Mucosa of descending colon (tissue), 3 donors: ENCODE results near the gene MTHFSD. TPM values are rescaled to one million over a fixed set of nuclear protein-coding genes. Genes with fewer than 3 reads are reported as not detected.

Source experiments
- ATAC-seq: fragments of 200-7000 bp; cut with Tn5 transposase; one replicate; pipeline ENCODE4 v1.9.1; 2020; ENCODE audit warnings: mild to moderate bottlenecking, moderate library complexity
- DNase-seq, 3 donors: peaks; one replicate each; pipeline ENCODE4 v3.0.0-alpha.2; 2020
- H3K36me3 ChIP-seq: fragments of 200-600 bp; one replicate; pipeline ENCODE4 v1.8.0; 2021; ENCODE audit warnings: low read depth, mild to moderate bottlenecking
- H3K4me1 ChIP-seq: fragments of 200-600 bp; one replicate; pipeline ENCODE4 v1.8.0; 2021; ENCODE audit warnings: low read depth, mild to moderate bottlenecking
- H3K4me3 ChIP-seq: fragments of 200-600 bp; one replicate; pipeline ENCODE4 v1.8.0; 2021; ENCODE audit warnings: mild to moderate bottlenecking
- H3K9me3 ChIP-seq: fragments of 200-600 bp; one replicate; pipeline ENCODE4 v1.8.0; 2021; ENCODE audit warnings: mild to moderate bottlenecking
- CTCF ChIP-seq: fragments of 200-600 bp; IDR thresholded peaks from one replicate; pipeline ENCODE4 v1.8.0; 2022; ENCODE audit warnings: antibody characterized with exemption, mild to moderate bottlenecking
- intact Hi-C, 2 donors: fragments of 100-400 bp; cut with DNase I in 1 of 2; cut with micrococcal nuclease in 1 of 2; formaldehyde crosslinking; loops; one replicate each; pipeline versions ENCODE4 v1.11.0 to v1.11.1; 2022; cut with DNase I, micrococcal nuclease
- total RNA-seq, 3 donors: library from RNA; stranded (reverse); fragmentation: NEBNext Ultra II Directional in 2 of 3; extraction: Animal tissue kit (Norgen Biotek cat#: 25700) in 2 of 3; gene quantifications; one replicate each; pipeline versions ENCODE4 v1.2.1 to v1.2.4, GENCODE V29; 2021 to 2023
- donor health status: DM: no; HTN: no; CAD: no; lungs with moderate emphysema.
- donor health status: DM: no; HTN: no; CAD: no.
- donor health status: DM: no; HTN: yes; CAD: no.

Gene MTHFSD
- total RNA-seq, 3 donors from 2014 or later = 22.6 to 30.4 (median 25.5) TPM

- intact Hi-C loops = no loop called here
- Histone ChIP-seq H3K4me3 (no peak overlapping the region), H3K9me3 (no peaks in the 10 kb centered on the region), H3K4me1 (no peaks in the 10 kb centered on the region), H3K36me3 (no peaks in the 10 kb centered on the region)
- no peak for TF ChIP-seq CTCF
- ATAC-seq = no peak
- no peak for DNase-seq
These were observed 43.9 kb upstream of the MTHFSD start for GRCh38 chr16:86598607-86599565.

- Histone ChIP-seq H3K4me1 (no peaks in the 10 kb centered on the region), H3K4me3 (no peak overlapping the region), H3K9me3 (no peaks in the 10 kb centered on the region), H3K36me3 (no peaks in the 10 kb centered on the region)
- intact Hi-C loops = no loop called here
- DNase-seq (no peak), ATAC-seq (no peak)
- no peak for TF ChIP-seq CTCF
These were observed 43.0 kb upstream of the MTHFSD start for GRCh38 chr16:86597880-86598606.

- H3K4me1 ChIP-seq = no peaks in the 10 kb centered on the region
- no peak for TF ChIP-seq CTCF
- DNase-seq = no peak
- no peaks in the 10 kb centered on the region for H3K9me3 ChIP-seq
- intact Hi-C loops = no loop called here
- H3K4me3 ChIP-seq = no peak overlapping the region
- H3K36me3 ChIP-seq = no peaks in the 10 kb centered on the region
- no peak for ATAC-seq
These were observed 42.3 kb upstream of the MTHFSD start for GRCh38 chr16:86597126-86597879.

- H3K4me3 ChIP-seq = no peak overlapping the region
- intact Hi-C loops = no loop called here
- no peaks in the 10 kb centered on the region for H3K9me3 ChIP-seq
- ATAC-seq = no peak
- DNase-seq = no peak
- no peaks in the 10 kb centered on the region for H3K4me1 ChIP-seq
- no peaks in the 10 kb centered on the region for H3K36me3 ChIP-seq
- TF ChIP-seq CTCF = no peak
These were observed 41.1 kb upstream of the MTHFSD start for GRCh38 chr16:86595983-86596605.

GRCh38 chr16:86594721-86595120, 39.7 kb upstream of the MTHFSD start:
- no peak for TF ChIP-seq CTCF
- H3K9me3 ChIP-seq = no peaks in the 10 kb centered on the region
- intact Hi-C loops = no loop called here
- H3K36me3 ChIP-seq = no peaks in the 10 kb centered on the region
- ATAC-seq (no peak), DNase-seq (no peak)
- no peaks in the 10 kb centered on the region for H3K4me1 ChIP-seq
- no peak overlapping the region for H3K4me3 ChIP-seq
